Activated B cell treated with CpG ODN at 0.5 μM for 24 hours (primary cell): ENCODE data around the gene LRP2BP. TPM values are rescaled to one million over a fixed set of nuclear protein-coding genes. Genes with fewer than 3 reads are reported as not detected.

Source experiments
- ATAC-seq: fragments of 200-7000 bp; cut with Tn5 transposase; one replicate; pipeline ENCODE4 v1.10.0; 2021; ENCODE audit warnings: low read depth, mild to moderate bottlenecking, moderate library complexity
- CTCF ChIA-PET: fragments of 350-600 bp; sonication (Branson Sonifier 250); formaldehyde crosslinking; loops from one replicate; lab custom pipeline; 2021; ENCODE audit warnings: antibody characterized with exemption; lab: Charles Lee
- POLR2A ChIA-PET: fragments of 350-600 bp; sonication (Branson Sonifier 250); formaldehyde crosslinking; loops from one replicate; lab custom pipeline; 2021; ENCODE audit warnings: antibody characterized with exemption; lab: Charles Lee
- DNase-seq: peaks from one replicate; pipeline ENCODE4 v3.0.0; 2022
- H3K27ac Mint-ChIP-seq: one replicate; pipeline ENCODE4 v1.8.0; 2020; ENCODE audit warnings: mixed read lengths
- H3K27me3 Mint-ChIP-seq: one replicate; pipeline ENCODE4 v1.8.0; 2021; ENCODE audit warnings: mixed read lengths
- H3K36me3 Mint-ChIP-seq: one replicate; pipeline ENCODE4 v1.8.0; 2021; ENCODE audit warnings: low read depth, mixed read lengths
- H3K4me1 Mint-ChIP-seq: one replicate; pipeline ENCODE4 v1.8.0; 2021; ENCODE audit warnings: mixed read lengths
- H3K4me3 Mint-ChIP-seq: one replicate; pipeline ENCODE4 v1.8.0; 2020; ENCODE audit warnings: mild to moderate bottlenecking, mixed read lengths
- H3K9me3 Mint-ChIP-seq: one replicate; pipeline ENCODE4 v1.8.0; 2020; ENCODE audit warnings: mixed read lengths
- CTCF ChIP-seq: fragments of 200-600 bp; IDR thresholded peaks from one replicate; pipeline ENCODE4 v1.8.0; 2022; ENCODE audit warnings: antibody characterized with exemption, mild to moderate bottlenecking
- intact Hi-C: fragments of 100-400 bp; cut with micrococcal nuclease; formaldehyde crosslinking; loops from one replicate; pipeline ENCODE4 v1.15.1; 2024
- total RNA-seq: library from RNA; stranded (reverse); gene quantifications from 2 replicates; pipeline ENCODE4 v1.2.3, GENCODE V29; 2022

Gene LRP2BP
- total RNA-seq, 1 donor from 2014 or later, result 0.75 TPM

- Mint-ChIP-seq H3K27me3 (no peaks in the 10 kb centered on the region), H3K9me3 (no peaks in the 10 kb centered on the region), H3K4me1 (peaks cover 33% of the 10 kb centered on the region), H3K27ac (no peak overlapping the region), H3K36me3 (peaks cover 2% of the 10 kb centered on the region), H3K4me3 (no peak overlapping the region)
- TF ChIP-seq CTCF, result no peak
- ChIA-PET CTCF (no interaction called here), POLR2A (interaction anchor here (0.7 kb wide), 2 partner anchors 14 to 27 kb away, joined by 3 read pairs; no protein-coding TSS in a partner anchor)
- intact Hi-C loops, result loop anchor here (10.0 kb wide), 1 partner anchor 536 kb away; no protein-coding TSS in a partner anchor
- DNase-seq (no peak), ATAC-seq (no peak)
Observed at GRCh38 chr4:185390941-185391340, 4.8 kb downstream of the LRP2BP start.

- ChIA-PET CTCF (no interaction called here), POLR2A (no interaction called here)
- Mint-ChIP-seq H3K27me3 (no peaks in the 10 kb centered on the region), H3K36me3 (no peaks in the 10 kb centered on the region), H3K4me1 (peaks cover 18% of the 10 kb centered on the region), H3K4me3 (no peak overlapping the region), H3K27ac (no peak overlapping the region), H3K9me3 (peaks cover 5% of the 10 kb centered on the region)
- ATAC-seq, result no peak
- intact Hi-C loops, result no loop called here
- TF ChIP-seq CTCF, result no peak
- no peak for DNase-seq
Observed at GRCh38 chr4:185387957-185388356, 7.8 kb downstream of the LRP2BP start.

GRCh38 chr4:185384930-185385331 is 10.8 kb downstream of the LRP2BP start:
- H3K4me3 Mint-ChIP-seq, result no peak overlapping the region
- no peaks in the 10 kb centered on the region for H3K27me3 Mint-ChIP-seq
- DNase-seq, result no peak
- H3K36me3 Mint-ChIP-seq, result peaks cover 7% of the 10 kb centered on the region
- no peak for ATAC-seq
- intact Hi-C loops, result no loop called here
- ChIA-PET POLR2A (interaction anchor here (2.1 kb wide), 1 partner anchor 11 kb away, joined by 8 read pairs; the partner anchor contains the start of genes ANKRD37 and LRP2BP), CTCF (interaction anchor here (0.6 kb wide), 2 partner anchors 9 to 200 kb away, joined by 3 to 4 read pairs; no protein-coding TSS in a partner anchor)
- H3K27ac Mint-ChIP-seq, result no peak overlapping the region
- H3K9me3 Mint-ChIP-seq, result peaks cover 14% of the 10 kb centered on the region
- no peak for TF ChIP-seq CTCF
- peaks cover 9% of the 10 kb centered on the region for H3K4me1 Mint-ChIP-seq

- intact Hi-C loops, result no loop called here
- ATAC-seq (no peak), DNase-seq (no peak)
- H3K36me3 Mint-ChIP-seq, result peaks cover 7% of the 10 kb centered on the region
- no peak for TF ChIP-seq CTCF
- ChIA-PET POLR2A (interaction anchor here (2.1 kb wide), 1 partner anchor 12 kb away, joined by 8 read pairs; the partner anchor contains the start of genes ANKRD37 and LRP2BP), CTCF (interaction anchor here (0.6 kb wide), 2 partner anchors 38 to 200 kb away, joined by 3 read pairs; no protein-coding TSS in a partner anchor)
- no peak overlapping the region for H3K4me3 Mint-ChIP-seq
- H3K4me1 Mint-ChIP-seq, result peaks cover 9% of the 10 kb centered on the region
- H3K9me3 Mint-ChIP-seq, result peaks cover 14% of the 10 kb centered on the region
- no peak overlapping the region for H3K27ac Mint-ChIP-seq
- no peaks in the 10 kb centered on the region for H3K27me3 Mint-ChIP-seq
Observed at GRCh38 chr4:185384061-185384460, 11.7 kb downstream of the LRP2BP start.

- Mint-ChIP-seq H3K4me1 (peaks cover 9% of the 10 kb centered on the region), H3K27me3 (no peaks in the 10 kb centered on the region), H3K4me3 (no peak overlapping the region), H3K9me3 (peaks cover 14% of the 10 kb centered on the region), H3K36me3 (peaks cover 7% of the 10 kb centered on the region), H3K27ac (no peak overlapping the region)
- ChIA-PET CTCF (interaction anchor here (0.6 kb wide), 1 partner anchor 37 kb away, joined by 3 read pairs; no protein-coding TSS in a partner anchor), POLR2A (no interaction called here)
- no peak for DNase-seq
- ATAC-seq, result no peak
- intact Hi-C loops, result no loop called here
- TF ChIP-seq CTCF, result no peak
Observed at GRCh38 chr4:185383451-185383850, 12.3 kb downstream of the LRP2BP start.
